Activated T-cell treated with anti-CD3 and anti-CD28 coated beads for 24 hours (primary cell): ENCODE results near the gene E2F4.

Source experiments
- DNase-seq: peaks from one replicate; pipeline ENCODE4 v3.0.0-alpha.2; 2020; ENCODE audit warnings: low read depth

The E2F4 gene

GRCh38 chr16:67157892-67158635, 33.9 kb upstream of the E2F4 start:
- DNase-seq: no peak

GRCh38 chr16:67158637-67159600, 33.0 kb upstream of the E2F4 start:
- DNase-seq: peak; percentile 60

- DNase-seq: no peak
Measured at GRCh38 chr16:67161595-67162058, 30.3 kb upstream of the E2F4 start.

GRCh38 chr16:67162506-67163163, 29.3 kb upstream of the E2F4 start:
- DNase-seq: no peak

DNA sequence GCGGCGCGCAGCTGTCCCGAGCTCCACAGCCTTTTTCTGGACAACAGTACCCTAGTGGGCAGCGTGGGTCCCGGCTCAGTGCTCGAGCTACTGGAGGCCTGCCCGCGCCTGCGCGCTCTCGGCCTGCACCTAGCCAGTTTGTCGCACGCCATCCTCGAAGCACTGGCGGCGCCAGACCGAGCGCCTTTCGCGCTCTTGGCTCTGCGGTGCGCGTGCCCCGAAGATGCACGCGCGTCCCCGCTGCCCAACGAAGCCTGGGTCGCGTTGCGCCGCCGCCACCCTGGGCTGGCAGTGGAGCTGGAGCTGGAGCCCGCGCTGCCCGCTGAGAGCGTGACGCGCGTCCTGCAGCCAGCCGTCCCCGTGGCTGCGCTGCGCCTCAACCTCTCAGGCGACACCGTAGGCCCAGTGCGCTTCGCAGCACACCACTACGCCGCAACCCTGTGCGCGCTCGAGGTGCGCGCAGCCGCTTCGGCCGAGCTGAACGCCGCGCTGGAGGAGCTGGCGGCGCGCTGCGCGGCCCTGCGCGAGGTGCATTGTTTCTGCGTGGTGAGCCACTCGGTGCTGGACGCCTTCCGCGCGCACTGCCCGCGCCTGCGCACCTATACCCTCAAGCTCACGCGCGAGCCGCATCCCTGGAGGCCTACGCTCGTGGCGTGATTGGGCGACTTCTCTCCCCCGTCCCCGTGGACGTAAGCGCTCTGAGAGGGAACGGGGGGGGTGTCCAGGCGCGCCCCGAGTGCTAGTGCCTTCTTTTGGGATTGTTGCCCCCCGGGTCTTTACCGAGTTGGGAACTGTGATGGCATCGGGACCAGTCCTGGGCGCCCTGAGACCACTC, 28.6 kb upstream of the E2F4 start:
- DNase-seq: no peak

GRCh38 chr16:67163999-67164558, 27.9 kb upstream of the E2F4 start:
- no peak for DNase-seq

DNA sequence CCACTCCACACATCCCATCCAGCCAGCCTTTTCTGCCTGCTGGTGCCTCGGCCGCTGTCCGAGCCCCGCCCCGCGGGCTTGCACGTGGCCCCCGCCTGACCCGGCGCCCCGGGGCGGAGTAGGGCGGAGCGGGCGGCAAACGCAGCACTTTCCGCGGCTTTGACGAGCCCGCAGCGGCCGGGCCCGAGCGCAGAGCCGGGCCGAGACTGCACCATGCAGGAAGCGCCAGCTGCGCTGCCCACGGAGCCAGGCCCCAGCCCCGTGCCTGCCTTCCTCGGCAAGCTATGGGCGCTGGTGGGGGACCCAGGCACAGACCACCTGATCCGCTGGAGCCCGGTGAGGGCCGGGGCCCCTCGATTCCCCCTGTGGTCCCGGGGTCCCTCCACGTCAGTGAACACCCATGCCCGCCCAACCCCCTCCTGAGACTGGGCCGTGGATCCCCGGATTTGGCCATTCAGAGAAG, 27.3 kb upstream of the E2F4 start, which contains the start of gene HSF4:
TSS of gene HSF4 (plus strand) at position 147 of the 463 bp plus-strand sequence. CDS start at position 214, 67 bp downstream.
- DNase-seq: no peak

DNA sequence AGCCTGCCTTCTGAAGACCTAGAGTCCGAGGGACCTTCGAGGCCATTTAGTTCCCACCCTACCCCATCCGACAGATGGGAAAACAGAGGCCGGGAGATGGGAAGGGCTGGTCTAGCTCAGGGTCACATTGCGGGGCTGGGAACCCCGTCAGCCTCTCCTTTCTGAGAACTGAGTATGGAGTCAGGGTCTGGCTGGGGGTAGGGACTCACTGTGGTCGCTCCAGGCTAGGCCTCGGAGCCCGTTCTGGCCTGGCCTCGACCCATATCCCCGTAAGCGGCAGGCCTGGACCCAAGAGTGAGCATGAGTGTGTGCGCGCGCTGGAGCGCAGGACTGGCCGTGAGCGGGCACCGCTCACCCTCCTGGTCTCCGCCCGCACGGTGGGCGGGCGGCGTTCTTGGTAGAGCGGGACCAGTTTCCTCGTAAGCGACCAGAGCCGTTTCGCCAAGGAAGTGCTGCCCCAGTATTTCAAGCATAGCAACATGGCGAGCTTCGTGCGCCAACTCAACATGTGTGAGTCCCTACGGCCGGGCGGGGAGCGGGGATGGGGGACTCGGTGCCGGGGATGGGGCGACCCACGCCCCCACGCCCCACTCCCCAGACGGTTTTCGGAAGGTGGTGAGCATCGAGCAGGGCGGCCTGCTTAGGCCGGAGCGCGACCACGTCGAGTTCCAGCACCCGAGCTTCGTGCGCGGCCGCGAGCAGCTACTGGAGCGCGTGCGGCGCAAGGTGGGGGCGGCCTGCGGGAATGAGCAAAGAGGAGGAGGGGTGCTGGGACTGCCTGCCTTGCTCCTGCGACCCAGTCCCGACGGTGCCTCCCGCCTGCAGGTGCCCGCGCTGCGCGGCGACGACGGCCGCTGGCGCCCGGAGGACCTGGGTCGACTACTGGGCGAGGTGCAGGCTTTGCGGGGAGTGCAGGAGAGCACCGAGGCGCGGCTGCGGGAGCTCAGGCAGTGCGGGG, 26.6 kb upstream of the E2F4 start:
- no peak for DNase-seq

DNA sequence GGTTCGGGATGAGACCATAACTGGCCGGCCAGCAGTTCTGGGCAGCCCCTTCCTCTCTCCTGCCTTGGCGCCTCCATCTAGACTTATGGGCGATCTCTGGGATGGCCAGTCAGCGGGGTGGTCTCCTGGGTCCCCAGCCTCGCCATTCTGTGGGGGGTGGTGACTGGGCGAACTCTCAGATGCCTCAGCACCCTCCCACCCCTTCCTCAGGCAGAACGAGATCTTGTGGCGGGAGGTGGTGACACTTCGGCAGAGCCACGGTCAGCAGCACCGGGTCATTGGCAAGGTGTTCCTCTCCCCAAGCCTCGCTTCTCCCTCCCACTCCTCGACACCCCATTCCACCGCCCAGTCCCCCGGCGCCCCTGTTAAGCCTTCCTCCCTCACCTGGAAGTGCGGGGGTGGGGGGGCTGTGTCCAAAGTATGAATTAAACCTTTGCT, 25.8 kb upstream of the E2F4 start:
- no peak for DNase-seq

DNA sequence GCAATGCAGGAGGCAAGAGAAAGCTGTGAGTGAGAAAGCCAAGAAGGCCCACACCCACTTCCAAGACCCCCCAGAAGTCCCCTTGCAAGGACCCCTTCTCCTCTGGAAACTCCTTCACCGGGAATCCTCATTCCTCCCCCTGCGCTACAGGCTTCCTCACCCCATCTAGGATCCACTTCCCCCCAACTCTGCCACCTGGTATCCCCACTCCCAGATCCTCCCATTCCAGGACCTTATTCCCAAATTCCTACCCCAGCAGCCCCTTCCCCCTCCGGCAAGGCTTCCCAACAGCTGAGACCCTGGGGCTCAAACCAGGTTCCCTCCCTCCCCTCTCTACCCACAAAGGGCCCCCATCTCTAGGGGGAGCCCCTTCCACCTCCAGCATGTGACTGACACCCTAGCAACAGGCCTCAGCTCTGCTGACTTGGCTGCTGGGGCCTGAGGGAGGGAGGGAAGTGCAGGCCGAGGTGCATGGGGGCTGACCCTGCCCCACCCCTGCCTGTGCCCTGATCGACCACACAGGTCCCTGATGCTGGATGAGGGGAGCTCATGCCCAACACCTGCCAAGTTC, 25.3 kb upstream of the E2F4 start:
- no peak for DNase-seq

GRCh38 chr16:67167588-67167987, 24.4 kb upstream of the E2F4 start:
- no peak for DNase-seq

DNA sequence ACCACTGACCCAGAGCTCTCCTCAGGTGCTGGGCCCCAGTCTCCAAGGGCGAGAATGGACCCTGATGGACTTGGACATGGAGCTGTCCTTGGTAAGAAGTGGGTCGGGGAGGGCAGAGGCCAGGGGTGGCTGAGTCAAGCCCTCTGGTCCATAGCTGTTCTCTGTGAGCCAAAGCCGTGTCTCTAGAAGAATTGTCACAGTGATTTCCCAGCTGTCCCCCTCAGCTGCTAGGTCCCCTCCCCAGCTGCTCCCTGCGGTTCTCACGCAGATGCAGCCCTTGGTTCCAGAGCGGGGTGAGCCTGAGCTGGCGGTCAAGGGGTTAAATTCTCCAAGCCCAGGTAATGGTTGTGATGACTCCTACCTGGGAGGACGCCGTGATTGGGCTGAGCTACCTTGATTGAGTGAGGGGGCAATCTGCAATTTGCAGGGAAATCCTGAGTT, 22.9 kb upstream of the E2F4 start:
- no peak for DNase-seq

DNA sequence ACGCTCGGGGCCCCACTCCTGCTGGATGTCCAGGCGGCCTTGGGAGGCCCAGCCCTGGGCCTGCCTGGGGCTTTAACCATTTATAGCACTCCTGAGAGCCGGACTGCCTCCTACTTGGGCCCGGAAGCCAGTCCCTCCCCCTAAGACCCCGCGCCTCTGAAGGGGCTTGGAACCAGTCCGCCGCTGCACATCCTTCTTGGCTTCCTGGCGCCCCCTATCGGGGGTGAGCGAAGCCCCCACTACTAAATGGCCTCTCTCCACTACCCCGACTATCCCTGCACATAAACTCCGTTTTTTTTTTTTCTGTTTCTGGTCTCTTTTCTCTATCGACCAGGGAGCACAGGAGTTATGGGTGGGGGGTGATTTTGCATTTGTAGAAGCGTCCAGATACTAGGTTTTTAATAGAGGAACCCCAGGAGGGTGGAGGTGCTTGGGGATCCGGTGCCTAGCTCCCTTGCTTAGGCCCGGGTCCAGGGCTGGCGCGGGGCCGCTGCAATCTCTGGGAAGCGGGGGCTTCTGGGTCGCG, 22.2 kb upstream of the E2F4 start:
- no peak for DNase-seq

- no peak for DNase-seq
Measured at GRCh38 chr16:67170168-67170948, 21.6 kb upstream of the E2F4 start, which contains the start of gene NOL3. NOL3 (plus strand) TSS chr16:67170538.

- DNase-seq: no peak
Measured at GRCh38 chr16:67170949-67171649, 20.9 kb upstream of the E2F4 start.

- DNase-seq: no peak
Measured at GRCh38 chr16:67173323-67173722, 18.6 kb upstream of the E2F4 start.
